Eye (tissue), 1 donor: ENCODE data around the gene WDR37.
"Not testable (repeated sequence)": the region's sequence is repeated elsewhere in the genome, so short reads cannot be mapped to it uniquely, and the experiment has no call there.

Experiments
- DNase-seq: peaks from one replicate; pipeline ENCODE4 v3.0.0-alpha.2; 2015

Gene WDR37

DNA sequence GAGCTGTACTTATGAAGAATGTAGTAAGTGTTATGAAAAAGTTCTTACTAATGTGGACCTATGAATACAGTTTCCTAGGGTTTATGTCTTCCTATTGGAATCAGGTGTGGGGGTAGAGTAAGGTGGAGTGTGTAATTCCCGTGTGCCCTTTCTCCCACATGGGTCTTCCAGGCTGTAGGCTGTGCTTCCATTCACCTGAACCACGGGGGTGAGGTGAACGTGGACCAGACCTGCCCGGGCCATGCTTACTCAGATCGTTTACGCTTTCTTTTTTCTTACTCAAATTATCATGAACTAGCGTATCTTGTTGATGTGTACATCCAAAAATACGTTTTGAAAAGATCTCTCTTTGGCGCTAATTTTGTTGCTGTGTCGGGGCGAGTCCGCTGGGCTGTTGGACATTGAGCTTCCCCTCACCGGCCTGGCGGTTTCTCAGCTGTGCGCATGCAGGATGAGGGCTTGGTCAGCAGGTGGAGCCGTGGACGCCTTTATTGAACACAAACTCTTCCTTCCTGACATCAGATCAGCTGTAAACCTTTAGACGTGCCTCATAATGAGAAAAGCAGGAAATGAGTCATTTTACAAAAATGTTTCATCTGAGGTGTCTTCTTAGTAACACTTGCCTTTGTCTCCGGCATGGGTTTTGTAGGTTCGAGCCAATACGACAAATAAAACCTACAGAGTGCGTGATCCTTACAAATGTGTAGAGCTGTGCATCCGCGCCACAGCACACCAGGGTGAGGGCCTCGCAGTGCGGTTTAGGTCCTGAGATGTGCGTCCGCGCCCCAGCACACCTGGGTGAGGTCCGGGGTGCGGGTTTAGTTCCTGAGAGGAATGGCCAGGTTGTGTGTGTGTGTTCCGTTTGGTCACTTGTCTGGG lies 53.8 kb downstream of the WDR37 start:
- peak; percentile 80 for DNase-seq

DNA sequence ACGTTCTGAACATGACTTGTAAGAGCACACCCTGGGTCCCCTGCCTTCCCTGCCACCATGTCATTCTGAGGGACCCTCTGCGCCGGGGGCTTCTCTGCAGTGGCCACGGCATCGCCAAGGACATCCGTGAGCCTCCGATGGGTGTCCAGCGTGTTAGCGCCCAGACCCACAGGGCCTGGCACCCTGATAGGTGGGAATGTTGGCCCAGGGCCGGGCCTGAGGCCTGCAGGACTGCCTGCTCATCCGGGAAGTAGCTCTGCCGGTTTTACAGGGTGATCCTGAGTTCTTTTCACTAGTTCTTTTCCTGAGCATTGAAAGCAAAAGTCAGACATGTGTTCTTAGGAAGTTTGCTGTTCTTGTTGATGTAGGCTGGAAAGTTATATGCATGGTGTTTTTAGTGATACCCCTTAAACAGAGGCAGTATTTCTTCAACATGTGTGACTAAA lies 54.5 kb downstream of the WDR37 start:
- DNase-seq, result no peak

DNA sequence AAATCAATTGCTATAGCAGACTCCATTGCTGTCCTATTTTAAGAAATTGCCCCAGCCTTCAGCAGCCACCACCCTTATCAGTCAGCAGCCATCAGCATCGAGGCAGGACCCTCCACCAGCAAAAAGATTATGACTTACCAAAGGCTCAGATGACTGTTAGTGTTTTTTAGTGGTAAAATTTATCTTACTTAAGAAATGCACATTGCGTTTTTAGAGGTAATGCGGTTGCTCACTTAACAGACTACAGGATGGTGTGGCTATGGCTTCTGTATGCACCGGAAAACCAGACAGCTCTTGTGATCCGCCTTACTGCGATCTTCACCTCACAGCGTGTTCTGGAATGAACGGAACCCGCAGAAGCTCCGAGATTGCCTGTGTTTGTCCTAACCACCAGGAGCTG lies 58.1 kb downstream of the WDR37 start:
- no peak for DNase-seq

- no peak for DNase-seq
Observed at GRCh38 chr10:1114719-1115606, 58.8 kb downstream of the WDR37 start.

DNA sequence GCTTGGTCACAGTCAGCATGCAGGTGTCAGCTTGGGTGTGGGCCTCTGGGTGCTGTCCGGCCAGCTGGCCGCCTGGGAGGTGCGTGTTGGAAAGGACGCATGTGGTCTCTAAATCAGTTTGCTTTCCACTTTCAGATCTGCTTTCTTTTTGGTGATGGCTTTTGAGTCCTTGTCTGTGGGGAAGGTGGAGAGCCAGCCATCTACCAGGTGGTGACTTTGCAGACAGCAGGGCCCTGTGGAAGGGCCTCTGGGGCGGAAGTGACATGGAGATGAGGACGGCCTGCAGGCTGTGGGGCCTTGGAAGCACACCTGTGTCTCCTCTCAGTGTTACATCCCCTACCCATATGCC lies 59.4 kb downstream of the WDR37 start:
- DNase-seq, result no peak

GRCh38 chr10:1116051-1116450 lies 59.9 kb downstream of the WDR37 start:
- no peak for DNase-seq

GRCh38 chr10:1116696-1117280 lies 60.6 kb downstream of the WDR37 start:
- no peak for DNase-seq

DNA sequence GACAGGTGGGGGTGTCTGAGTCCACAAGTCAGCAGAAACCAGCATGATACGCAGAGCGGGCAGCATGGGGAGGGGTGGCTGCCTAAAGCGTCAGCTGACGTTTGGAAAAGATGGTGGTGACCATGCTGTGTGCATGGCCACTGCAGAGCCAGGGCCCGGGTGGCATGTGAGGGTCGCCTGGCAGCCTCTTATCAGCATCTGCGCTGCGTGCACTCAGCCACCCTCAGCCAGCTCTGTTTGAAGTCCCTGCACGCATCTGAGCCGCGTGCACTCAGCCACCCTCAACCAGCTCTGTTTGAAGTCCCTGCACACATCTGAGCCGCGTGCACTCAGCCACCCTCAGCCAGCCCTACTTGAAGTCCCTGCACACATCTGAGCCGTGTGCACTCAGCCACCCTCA lies 61.5 kb downstream of the WDR37 start:
- DNase-seq, result no peak

GRCh38 chr10:1118318-1118717 lies 62.1 kb downstream of the WDR37 start:
- not testable (repeated sequence) for DNase-seq

DNA sequence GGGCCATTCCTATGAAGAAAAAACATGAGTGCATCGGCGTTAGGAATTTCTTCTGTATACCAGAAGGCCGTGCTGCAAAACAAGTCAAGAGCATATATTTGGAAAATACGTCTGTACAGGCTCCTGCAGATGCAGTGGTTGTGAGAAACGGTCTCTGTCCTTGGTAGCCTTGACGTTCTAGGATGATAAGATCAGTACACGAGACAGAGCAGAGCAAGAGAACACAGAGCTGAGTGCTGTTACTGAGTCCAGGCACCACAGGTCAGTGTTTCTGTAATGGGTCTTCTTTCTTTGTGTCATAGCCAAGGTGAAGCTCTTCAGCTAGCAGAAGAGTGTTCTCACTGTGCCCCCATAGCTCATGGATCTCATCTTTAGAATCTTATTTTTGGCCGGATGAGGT lies 62.8 kb downstream of the WDR37 start:
- DNase-seq, result no peak

DNA sequence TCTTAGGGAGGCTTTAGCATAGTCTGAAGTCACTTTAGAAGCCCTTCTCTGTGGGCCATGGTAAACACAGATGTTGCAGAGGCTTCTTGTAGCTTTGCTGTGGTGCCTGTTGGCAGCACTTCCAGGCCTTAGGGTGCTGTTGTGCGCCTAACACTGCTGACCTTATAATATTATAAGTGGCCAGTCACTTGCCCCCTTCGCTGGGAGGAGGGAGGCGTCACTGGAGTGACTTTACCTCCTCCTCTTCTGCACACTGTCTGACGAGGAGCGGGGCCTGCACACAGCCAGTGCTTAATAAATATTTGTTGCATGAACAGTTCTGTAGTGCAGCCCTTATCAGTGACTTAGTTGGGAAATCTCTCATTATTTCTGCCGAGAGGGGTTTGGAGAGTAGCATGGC lies 63.3 kb downstream of the WDR37 start:
- DNase-seq, result no peak

DNA sequence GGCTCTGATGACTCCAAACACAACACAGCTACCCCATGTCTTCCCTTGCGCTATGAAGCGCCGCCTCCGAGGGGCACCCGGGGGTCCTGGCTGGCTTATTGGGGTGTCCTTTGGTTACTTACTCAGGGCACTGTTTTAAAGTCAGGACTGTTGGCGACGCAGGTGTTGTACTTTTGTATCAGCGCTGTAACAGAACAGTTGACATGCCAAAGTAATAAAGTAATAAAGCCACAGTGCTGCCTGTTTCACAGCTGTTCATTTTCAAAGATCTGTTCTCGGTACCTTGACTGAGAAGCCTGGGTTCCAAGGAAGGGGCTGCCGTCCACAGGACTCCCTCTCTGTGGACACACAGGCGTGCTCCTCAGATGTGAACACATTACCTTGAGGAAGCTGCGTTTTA lies 64.1 kb downstream of the WDR37 start:
- no peak for DNase-seq

- peak; percentile 80 for DNase-seq
Observed at GRCh38 chr10:1120801-1121211, 64.6 kb downstream of the WDR37 start.

DNA sequence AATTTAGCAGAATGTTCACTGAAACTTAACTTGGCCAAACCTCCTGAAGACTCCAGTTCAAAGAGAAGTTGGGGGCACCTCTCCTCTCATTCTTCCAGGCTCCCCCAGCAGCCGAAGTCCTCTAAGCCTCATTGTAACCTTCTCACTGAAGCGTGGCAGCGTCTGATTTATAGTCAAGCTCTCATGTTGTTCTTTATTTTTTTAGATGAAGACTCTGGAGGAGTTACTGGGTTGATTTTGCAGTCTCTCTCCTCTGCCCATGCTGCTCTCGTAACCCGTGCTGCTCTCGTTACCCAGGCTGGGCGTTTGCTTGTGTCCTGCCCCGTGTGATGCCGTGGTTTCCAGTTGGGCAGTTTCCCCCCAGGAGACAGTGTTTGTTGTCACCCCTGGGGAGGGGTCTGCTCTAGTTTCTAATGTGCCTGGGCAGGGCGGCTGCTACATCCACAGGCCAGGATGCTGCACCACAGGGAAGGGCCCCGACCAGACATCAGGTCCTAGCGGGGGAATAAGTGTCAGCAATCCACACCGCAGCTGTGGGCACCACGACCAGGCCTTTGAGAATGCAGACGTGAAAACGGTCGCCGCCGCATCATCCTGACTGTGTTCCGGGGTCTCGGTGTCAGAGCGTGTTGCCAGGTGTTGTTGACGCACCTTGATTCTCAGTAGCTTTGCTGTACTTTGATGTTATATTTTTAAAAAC lies 65.2 kb downstream of the WDR37 start:
- no peak for DNase-seq

DNA sequence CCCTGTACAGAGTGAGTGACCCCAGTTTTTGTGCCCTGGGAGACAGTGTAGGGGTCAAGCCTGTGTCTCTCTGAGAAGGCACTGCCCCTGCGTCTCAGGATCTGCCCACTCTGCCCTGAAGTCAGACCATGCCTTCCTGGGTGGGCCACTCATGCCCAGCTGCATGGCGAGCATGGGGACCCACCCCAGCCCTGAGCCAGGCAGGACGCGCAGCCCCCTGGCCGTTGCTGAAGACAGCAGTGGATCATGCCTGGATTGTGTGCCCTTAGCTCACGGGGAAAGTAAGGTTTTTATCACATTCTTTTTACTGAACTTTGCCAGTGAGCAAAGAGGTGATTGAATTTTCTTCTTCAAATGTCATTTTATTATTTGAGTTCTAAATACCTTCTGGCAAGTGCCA lies 66.2 kb downstream of the WDR37 start:
- no peak for DNase-seq

DNA sequence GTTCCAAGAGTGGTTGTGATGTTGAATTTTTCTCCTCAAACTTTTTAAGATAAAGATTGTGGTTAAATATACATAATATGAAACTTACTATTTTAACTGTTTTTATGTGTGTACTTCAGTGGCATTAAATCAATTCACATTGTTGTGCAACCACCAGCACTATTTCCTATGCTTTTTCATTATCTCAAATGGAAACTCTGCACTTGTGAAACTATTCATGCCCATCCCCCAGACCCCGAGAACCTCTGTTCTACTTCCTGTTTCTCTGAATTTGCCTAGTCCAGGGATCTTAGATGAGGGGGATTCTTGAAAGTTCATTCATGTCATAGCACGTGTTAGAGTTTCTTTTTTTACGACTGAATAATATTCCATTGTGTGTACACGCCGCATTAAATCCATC lies 67.0 kb downstream of the WDR37 start:
- DNase-seq, result no peak

- DNase-seq, result no peak
Observed at GRCh38 chr10:1123972-1124371, 67.8 kb downstream of the WDR37 start.

GRCh38 chr10:1124796-1125195 lies 68.6 kb downstream of the WDR37 start:
- no peak for DNase-seq

GRCh38 chr10:1126461-1126860 lies 70.3 kb downstream of the WDR37 start:
- DNase-seq, result no peak

- no peak for DNase-seq
Observed at GRCh38 chr10:1127629-1128028, 71.4 kb downstream of the WDR37 start.

- DNase-seq, result no peak
Observed at GRCh38 chr10:1128115-1128514, 71.9 kb downstream of the WDR37 start.

DNA sequence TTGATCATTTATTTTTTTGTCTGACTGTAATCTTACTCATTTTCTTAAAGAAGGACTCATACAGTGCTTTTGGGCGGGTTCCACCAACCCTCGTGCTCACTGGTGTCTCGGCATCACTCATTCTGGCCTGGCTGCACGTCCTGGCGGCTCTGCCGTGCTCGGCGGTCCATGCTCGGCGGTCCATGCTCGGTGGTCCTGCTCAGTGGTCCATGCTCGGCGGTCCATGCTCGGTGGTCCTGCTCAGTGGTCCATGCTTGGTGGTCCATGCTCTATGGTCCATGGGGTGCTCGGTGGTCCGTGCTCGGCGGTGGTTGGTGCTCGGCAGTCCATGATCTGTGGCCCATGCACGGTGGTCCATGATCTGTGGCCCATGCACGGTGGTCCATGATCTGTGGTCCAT lies 72.5 kb downstream of the WDR37 start:
- DNase-seq, result no peak

DNA sequence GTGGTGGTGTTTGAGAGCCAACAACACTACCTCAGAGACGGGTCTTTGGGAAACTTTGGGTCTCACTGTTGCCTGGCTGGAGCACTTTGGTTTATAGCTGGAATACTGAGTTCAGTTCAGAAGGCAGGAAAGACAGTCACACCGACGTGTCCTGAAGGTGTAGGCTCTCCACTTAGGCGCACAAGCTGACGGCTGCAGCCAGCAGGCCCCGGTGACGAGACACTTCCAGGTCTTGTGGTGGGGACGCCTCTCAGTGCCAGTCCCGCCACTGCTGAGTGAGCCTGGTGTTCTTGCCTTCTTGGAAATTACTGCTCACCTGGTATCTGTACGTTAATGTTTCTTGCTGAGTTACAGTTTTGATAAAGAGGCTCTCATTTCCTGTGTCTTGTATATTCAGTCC lies 74.0 kb downstream of the WDR37 start:
- no peak for DNase-seq
